Measurements from ENCODE around the gene FBXO31.
"Not testable (repeated sequence)": the region's sequence is repeated elsewhere in the genome, so short reads cannot be mapped to it uniquely, and the experiment has no call there.

The FBXO31 gene

GRCh38 chr16:87384162-87384874, 742 bp upstream of the FBXO31 start:
- DNase-seq = no peak

- no peak for DNase-seq
These were observed 1.4 kb downstream of the FBXO31 start for GRCh38 chr16:87382023-87382785.

- DNase-seq = no peak
These were observed 2.7 kb downstream of the FBXO31 start for GRCh38 chr16:87380881-87381280.

- DNase-seq = no peak
These were observed 3.2 kb downstream of the FBXO31 start for GRCh38 chr16:87380403-87380802.

GRCh38 chr16:87379312-87379752, 4.2 kb downstream of the FBXO31 start:
- DNase-seq = not testable (repeated sequence)

- no peak for DNase-seq
These were observed 6.9 kb downstream of the FBXO31 start for GRCh38 chr16:87376660-87377059.

GRCh38 chr16:87375426-87376135, 8.0 kb downstream of the FBXO31 start:
- no peak for DNase-seq

- DNase-seq = no peak
These were observed 9.3 kb downstream of the FBXO31 start for GRCh38 chr16:87374313-87374712.

- DNase-seq = no peak
These were observed 11.3 kb downstream of the FBXO31 start for GRCh38 chr16:87372305-87372704.

GRCh38 chr16:87371261-87371866, 12.2 kb downstream of the FBXO31 start:
- no peak for DNase-seq

- no peak for DNase-seq
These were observed 13.5 kb downstream of the FBXO31 start for GRCh38 chr16:87369796-87370719.

- no peak for DNase-seq
These were observed 14.3 kb downstream of the FBXO31 start for GRCh38 chr16:87369117-87369765.

- DNase-seq = no peak
These were observed 15.4 kb downstream of the FBXO31 start for GRCh38 chr16:87368029-87368770.

GRCh38 chr16:87367529-87367928, 16.0 kb downstream of the FBXO31 start:
- no peak for DNase-seq

GRCh38 chr16:87366930-87367329, 16.6 kb downstream of the FBXO31 start:
- no peak for DNase-seq

- DNase-seq = no peak
These were observed 17.3 kb downstream of the FBXO31 start for GRCh38 chr16:87366288-87366687.

GRCh38 chr16:87365021-87365713, 18.4 kb downstream of the FBXO31 start:
- DNase-seq = no peak

GRCh38 chr16:87363771-87364455, 19.7 kb downstream of the FBXO31 start:
- DNase-seq = no peak

- not testable (repeated sequence) for DNase-seq
These were observed 20.6 kb downstream of the FBXO31 start for GRCh38 chr16:87362828-87363559.
